ENCODE measurements around the gene GALNT2. TPM values are rescaled to one million over a fixed set of nuclear protein-coding genes. Genes with fewer than 3 reads are reported as not detected.

GALNT2 gene
- polyA plus RNA-seq, 3 donors: 19.6 to 25.6 (median 23.4) TPM

DNA sequence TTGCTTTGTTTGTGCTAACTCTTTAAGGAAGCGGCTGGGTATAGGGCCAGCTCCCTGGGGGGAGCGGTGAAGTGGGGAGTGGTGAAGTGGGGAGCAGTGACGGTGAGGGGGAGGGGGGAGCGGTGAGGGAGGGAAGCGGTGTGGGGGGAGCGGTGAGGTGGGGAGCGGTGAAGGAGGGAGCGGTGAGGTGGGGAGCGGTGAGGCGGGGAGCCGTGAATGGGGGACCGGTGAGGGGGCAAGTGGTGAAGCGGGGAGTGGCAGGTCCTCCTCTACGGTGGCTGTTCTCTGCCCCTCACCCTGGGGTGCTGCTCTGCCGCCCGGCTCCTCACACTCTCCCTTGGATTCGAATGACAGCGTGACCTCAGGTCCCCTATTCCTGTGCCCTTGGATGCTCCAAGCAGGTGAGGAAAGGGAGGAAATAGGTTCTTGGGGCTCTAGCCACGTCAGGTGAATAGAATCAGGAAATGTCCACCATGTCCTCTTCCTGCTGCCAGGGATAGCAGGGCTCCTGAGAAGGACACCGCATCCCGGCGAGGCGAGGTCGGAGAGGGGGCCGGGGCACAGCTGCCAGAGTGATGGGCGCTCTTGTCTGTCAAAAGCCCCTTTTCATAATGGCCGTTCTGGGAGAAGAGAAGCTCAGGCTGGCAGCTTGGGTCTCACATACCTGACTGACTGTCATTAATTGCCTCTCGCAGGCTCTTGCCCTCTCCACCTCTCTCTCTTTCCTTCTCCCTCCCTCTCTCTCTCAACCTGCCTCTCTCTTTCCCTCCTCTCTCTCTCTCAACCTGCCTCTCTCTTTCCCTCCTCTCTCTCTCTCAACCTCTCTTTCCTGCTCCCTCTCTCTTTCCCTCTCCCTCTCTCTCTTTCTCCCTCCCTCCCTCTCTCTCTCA lies 224.9 kb downstream of the GALNT2 start:
- H3K27ac Mint-ChIP-seq: peak overlapping the region in 1 of 7 donors; percentile 14

DNA sequence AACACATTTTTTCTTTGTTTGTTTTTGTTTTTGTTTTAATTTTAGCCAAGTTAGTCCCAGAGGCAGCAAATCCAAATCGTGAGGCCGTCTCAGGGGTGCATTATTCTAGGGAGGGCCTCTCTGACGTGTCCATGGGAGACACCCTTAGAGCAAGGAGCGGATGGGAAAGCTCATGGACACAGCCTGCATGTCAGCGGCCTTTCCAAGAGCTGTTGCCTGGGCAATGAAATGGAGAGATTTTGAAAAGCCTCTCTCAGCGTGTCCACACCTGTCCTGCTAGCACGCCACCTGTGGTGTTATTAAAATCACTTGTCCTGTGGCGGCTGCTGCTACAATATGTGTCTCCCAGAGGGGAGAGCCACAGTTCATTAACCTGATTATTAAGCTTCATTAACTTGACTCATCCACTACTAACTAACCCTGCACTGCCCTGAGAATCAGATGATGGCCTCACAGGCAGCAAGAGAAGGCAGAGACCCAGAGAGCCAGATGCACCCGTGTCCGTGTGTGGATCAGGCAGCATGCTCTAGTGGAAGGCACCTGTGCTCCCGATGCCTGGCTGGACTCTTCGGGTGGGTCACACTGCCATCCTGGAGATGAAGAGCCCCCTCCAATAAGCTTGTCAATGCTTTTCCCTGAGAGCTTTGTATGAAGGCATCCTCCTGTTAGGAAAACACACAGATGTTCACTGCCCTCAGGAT lies 225.8 kb downstream of the GALNT2 start:
- peaks cover 4% of the 10 kb centered on the region for H3K4me1 Mint-ChIP-seq
- TF ChIP-seq, protein P1, sequence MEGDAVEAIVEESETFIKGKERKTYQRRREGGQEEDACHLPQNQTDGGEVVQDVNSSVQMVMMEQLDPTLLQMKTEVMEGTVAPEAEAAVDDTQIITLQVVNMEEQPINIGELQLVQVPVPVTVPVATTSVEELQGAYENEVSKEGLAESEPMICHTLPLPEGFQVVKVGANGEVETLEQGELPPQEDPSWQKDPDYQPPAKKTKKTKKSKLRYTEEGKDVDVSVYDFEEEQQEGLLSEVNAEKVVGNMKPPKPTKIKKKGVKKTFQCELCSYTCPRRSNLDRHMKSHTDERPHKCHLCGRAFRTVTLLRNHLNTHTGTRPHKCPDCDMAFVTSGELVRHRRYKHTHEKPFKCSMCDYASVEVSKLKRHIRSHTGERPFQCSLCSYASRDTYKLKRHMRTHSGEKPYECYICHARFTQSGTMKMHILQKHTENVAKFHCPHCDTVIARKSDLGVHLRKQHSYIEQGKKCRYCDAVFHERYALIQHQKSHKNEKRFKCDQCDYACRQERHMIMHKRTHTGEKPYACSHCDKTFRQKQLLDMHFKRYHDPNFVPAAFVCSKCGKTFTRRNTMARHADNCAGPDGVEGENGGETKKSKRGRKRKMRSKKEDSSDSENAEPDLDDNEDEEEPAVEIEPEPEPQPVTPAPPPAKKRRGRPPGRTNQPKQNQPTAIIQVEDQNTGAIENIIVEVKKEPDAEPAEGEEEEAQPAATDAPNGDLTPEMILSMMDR (IDR thresholded peaks at IDR 0.05): no peak

More for the DNA sequence above, 224.9 kb downstream of the GALNT2 start:
- Histone ChIP-seq H3K27me3 (ENCODE audit: control insufficient read depth in 2 of 2, insufficient read depth in 2 of 2, low read length in 2 of 2) (peaks cover 0 to 6% of the 10 kb centered on the region in 2 donors), H3K4me3 (replicated peaks in 1 of 3; ENCODE audit: low read depth in 2 of 3, low read length in 3 of 3) (no peak overlapping the region), H3K4me1 (ENCODE audit: control insufficient read depth in 1 of 2, insufficient read depth in 2 of 2, low read length in 2 of 2) (no peaks in the 10 kb centered on the region), H3K9ac (ENCODE audit: insufficient read depth, low read length, poor library complexity, severe bottlenecking) (no peak overlapping the region), H2AFZ (ENCODE audit: insufficient read depth, low read depth, low read length, poor library complexity, severe bottlenecking) (no peak overlapping the region), H4K20me1 (ENCODE audit: insufficient read depth, low read length) (no peaks in the 10 kb centered on the region), H3K79me2 (ENCODE audit: insufficient read depth, low read length) (no peaks in the 10 kb centered on the region), H3K9me3 (replicated peaks in 1 of 2; ENCODE audit: control insufficient read depth in 1 of 2, insufficient read depth in 1 of 2, low read length in 2 of 2) (no peaks in the 10 kb centered on the region), H3K36me3 (replicated peaks in 1 of 2; ENCODE audit: control insufficient read depth in 1 of 2, insufficient read depth in 2 of 2, low read length in 2 of 2) (no peaks in the 10 kb centered on the region), H3K4me2 (replicated peaks; ENCODE audit: extremely low read depth, low read length, poor library complexity, severe bottlenecking) (no peak overlapping the region), H3K27ac (ENCODE audit: low read depth in 1 of 2, low read length in 2 of 2) (no peak overlapping the region)
- Mint-ChIP-seq H3K4me1 (peaks cover 4% of the 10 kb centered on the region), H3K9me3 (peaks cover 0 to 2% (median 0%) of the 10 kb centered on the region in 7 donors), H3K36me3 (no peaks in the 10 kb centered on the region), H3K27me3 (ENCODE audit: low read depth in 3 of 3) (peaks cover 18 to 30% (median 23%) of the 10 kb centered on the region in 3 donors), H3K4me3 (peak overlapping the region in 1 of 2 donors; percentile 77)
- intact Hi-C loops (cut with micrococcal nuclease): no loop called here
- TF ChIP-seq, protein P1 (IDR thresholded peaks at IDR 0.05): no peak
- 41% methylated on average over 16 of the region's 28 CpGs for WGBS (ENCODE audit: insufficient coverage)
- no peak for DNase-seq

More for the DNA sequence above, 225.8 kb downstream of the GALNT2 start:
- H3K4me1 ChIP-seq (ENCODE audit: control insufficient read depth in 1 of 2, insufficient read depth in 2 of 2, low read length in 2 of 2): no peaks in the 10 kb centered on the region
- Mint-ChIP-seq H3K27ac (peak overlapping the region in 1 of 7 donors; percentile 10), H3K27me3 (ENCODE audit: low read depth in 3 of 3) (peaks cover 18 to 27% (median 23%) of the 10 kb centered on the region in 3 donors), H3K4me3 (peak overlapping the region in 1 of 2 donors; percentile 53), H3K9me3 (peaks cover 0 to 2% (median 0%) of the 10 kb centered on the region in 7 donors), H3K36me3 (no peaks in the 10 kb centered on the region)
- DNase-seq: no peak
- no peaks in the 10 kb centered on the region for H3K9me3 ChIP-seq (replicated peaks in 1 of 2; ENCODE audit: control insufficient read depth in 1 of 2, insufficient read depth in 1 of 2, low read length in 2 of 2)
- H3K4me2 ChIP-seq (replicated peaks; ENCODE audit: extremely low read depth, low read length, poor library complexity, severe bottlenecking): no peak overlapping the region
- WGBS (ENCODE audit: insufficient coverage): 89% methylated on average over 12 of the region's 12 CpGs
- H3K9ac ChIP-seq (ENCODE audit: insufficient read depth, low read length, poor library complexity, severe bottlenecking): no peak overlapping the region
- no peaks in the 10 kb centered on the region for H3K79me2 ChIP-seq (ENCODE audit: insufficient read depth, low read length)
- no peak overlapping the region for H2AFZ ChIP-seq (ENCODE audit: insufficient read depth, low read depth, low read length, poor library complexity, severe bottlenecking)
- H3K36me3 ChIP-seq (replicated peaks in 1 of 2; ENCODE audit: control insufficient read depth in 1 of 2, insufficient read depth in 2 of 2, low read length in 2 of 2): no peaks in the 10 kb centered on the region
- no peak overlapping the region for H3K27ac ChIP-seq (ENCODE audit: low read depth in 1 of 2, low read length in 2 of 2)
- intact Hi-C loops (cut with micrococcal nuclease): no loop called here
- H3K27me3 ChIP-seq (ENCODE audit: control insufficient read depth in 2 of 2, insufficient read depth in 2 of 2, low read length in 2 of 2): peaks cover 0 to 6% of the 10 kb centered on the region in 2 donors
- H4K20me1 ChIP-seq (ENCODE audit: insufficient read depth, low read length): no peaks in the 10 kb centered on the region
- no peak overlapping the region for H3K4me3 ChIP-seq (replicated peaks in 1 of 3; ENCODE audit: low read depth in 2 of 3, low read length in 3 of 3)

Data from CD14-positive monocyte (primary cell).